Activated naive CD8-positive, alpha-beta T cell (primary cell): ENCODE results near the gene TNS1.
A peak's percentile ranks its signal among the peaks of the same experiment; 100 is the strongest.

Experiments used
- H3K27ac Mint-ChIP-seq: one replicate; pipeline ENCODE4 v1.8.0; 2021; ENCODE audit warnings: mixed read lengths
- H3K27me3 Mint-ChIP-seq: one replicate; pipeline ENCODE4 v1.8.0; 2021; ENCODE audit warnings: mixed read lengths
- H3K36me3 Mint-ChIP-seq: one replicate; pipeline ENCODE4 v1.8.0; 2021; ENCODE audit warnings: mixed read lengths
- H3K4me1 Mint-ChIP-seq: one replicate; pipeline ENCODE4 v1.8.0; 2021; ENCODE audit warnings: low read depth, mixed read lengths
- H3K4me3 Mint-ChIP-seq: one replicate; pipeline ENCODE4 v1.8.0; 2021; ENCODE audit warnings: mild to moderate bottlenecking, mixed read lengths
- H3K9me3 Mint-ChIP-seq: one replicate; pipeline ENCODE4 v1.8.0; 2021; ENCODE audit warnings: low read depth, mixed read lengths

Gene TNS1

GRCh38 chr2:218012284-218012683, 9.5 kb upstream of the TNS1 start:
- H3K27ac Mint-ChIP-seq = no peak overlapping the region
- peaks cover 14% of the 10 kb centered on the region for H3K27me3 Mint-ChIP-seq
- no peak overlapping the region for H3K4me3 Mint-ChIP-seq
- H3K4me1 Mint-ChIP-seq = peaks cover 7% of the 10 kb centered on the region
- H3K36me3 Mint-ChIP-seq = no peaks in the 10 kb centered on the region
- H3K9me3 Mint-ChIP-seq = no peaks in the 10 kb centered on the region

DNA sequence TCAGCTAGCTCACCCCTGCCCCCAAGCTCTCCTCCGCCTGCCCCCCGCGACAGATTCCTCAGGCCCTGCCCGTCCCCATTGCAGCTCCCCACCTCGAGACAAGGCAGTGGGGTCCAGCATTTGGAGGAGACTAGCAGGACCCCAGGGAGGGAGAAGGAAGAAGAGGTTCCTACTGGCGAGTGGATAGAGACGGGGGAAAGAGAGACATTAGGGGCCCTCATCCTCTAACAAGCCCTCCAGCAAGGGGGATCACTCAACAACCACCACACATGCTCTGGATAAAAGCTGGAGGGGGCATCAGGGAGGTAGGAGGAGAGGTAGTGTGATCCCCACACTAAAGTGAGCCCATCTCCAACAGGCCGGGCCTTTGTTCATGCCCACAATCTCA, 8.9 kb upstream of the TNS1 start:
- H3K36me3 Mint-ChIP-seq = no peaks in the 10 kb centered on the region
- H3K27ac Mint-ChIP-seq = no peak overlapping the region
- H3K4me1 Mint-ChIP-seq = peaks cover 7% of the 10 kb centered on the region
- H3K4me3 Mint-ChIP-seq = peak overlapping the region; percentile 8
- no peaks in the 10 kb centered on the region for H3K9me3 Mint-ChIP-seq
- peaks cover 14% of the 10 kb centered on the region for H3K27me3 Mint-ChIP-seq

- Mint-ChIP-seq H3K9me3 (no peaks in the 10 kb centered on the region), H3K27ac (no peak overlapping the region), H3K4me3 (peak overlapping the region; percentile 77), H3K4me1 (peaks cover 7% of the 10 kb centered on the region), H3K36me3 (no peaks in the 10 kb centered on the region), H3K27me3 (peaks cover 14% of the 10 kb centered on the region)
Measured at GRCh38 chr2:218010984-218011652, 8.3 kb upstream of the TNS1 start.

DNA sequence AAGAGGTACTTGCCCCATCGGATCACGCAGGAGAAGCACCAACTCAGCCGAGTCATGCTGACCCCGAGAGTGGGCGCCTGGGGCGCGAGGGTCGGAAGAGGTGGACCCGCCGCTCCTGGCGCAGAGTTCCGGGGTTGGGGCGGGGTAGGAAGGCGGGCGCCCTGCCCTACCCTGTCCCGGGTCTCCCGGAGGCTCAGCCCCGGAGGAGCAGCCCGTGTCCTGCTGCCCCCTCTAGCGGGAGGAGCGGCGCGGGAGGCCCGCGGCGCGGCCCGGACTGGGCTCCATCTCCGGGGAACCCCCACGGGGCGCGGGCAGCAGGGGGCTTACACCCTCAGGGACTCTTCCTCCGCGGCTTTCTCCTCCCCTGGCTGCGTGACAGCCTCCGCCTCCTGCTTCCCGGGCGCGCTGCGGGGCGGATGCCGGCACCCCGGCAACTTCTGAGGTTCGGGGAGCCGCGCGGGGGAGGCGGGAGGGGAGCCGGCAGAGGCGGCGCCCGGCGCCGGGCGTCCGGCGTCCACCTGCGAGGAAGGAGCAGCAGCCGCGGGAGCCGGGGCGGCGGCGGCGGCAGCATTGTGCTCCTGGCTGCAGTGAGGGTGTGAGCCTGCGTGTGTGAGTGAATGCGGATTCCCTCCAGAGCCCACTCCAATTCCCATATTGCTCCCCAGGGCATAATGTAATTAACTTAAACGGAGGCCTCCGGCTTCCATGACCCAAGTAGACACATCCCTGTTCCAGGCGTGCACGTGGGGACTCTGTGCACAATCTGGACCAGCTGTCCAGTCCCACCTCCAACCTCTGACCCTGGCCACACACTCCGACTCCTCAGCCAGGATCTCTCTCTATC, 7.6 kb upstream of the TNS1 start:
- peaks cover 7% of the 10 kb centered on the region for H3K4me1 Mint-ChIP-seq
- H3K36me3 Mint-ChIP-seq = no peaks in the 10 kb centered on the region
- peaks cover 14% of the 10 kb centered on the region for H3K27me3 Mint-ChIP-seq
- peak overlapping the region; percentile 77 for H3K4me3 Mint-ChIP-seq
- no peaks in the 10 kb centered on the region for H3K9me3 Mint-ChIP-seq
- H3K27ac Mint-ChIP-seq = no peak overlapping the region

GRCh38 chr2:218009765-218010139, 7.0 kb upstream of the TNS1 start:
- H3K9me3 Mint-ChIP-seq = no peaks in the 10 kb centered on the region
- peaks cover 7% of the 10 kb centered on the region for H3K4me1 Mint-ChIP-seq
- no peaks in the 10 kb centered on the region for H3K36me3 Mint-ChIP-seq
- peak overlapping the region; percentile 60 for H3K4me3 Mint-ChIP-seq
- no peak overlapping the region for H3K27ac Mint-ChIP-seq
- peaks cover 14% of the 10 kb centered on the region for H3K27me3 Mint-ChIP-seq

GRCh38 chr2:218009231-218009630, 6.4 kb upstream of the TNS1 start:
- Mint-ChIP-seq H3K27me3 (peaks cover 11% of the 10 kb centered on the region), H3K4me1 (peaks cover 7% of the 10 kb centered on the region), H3K9me3 (no peaks in the 10 kb centered on the region), H3K4me3 (peak overlapping the region; percentile 35), H3K36me3 (no peaks in the 10 kb centered on the region), H3K27ac (no peak overlapping the region)

DNA sequence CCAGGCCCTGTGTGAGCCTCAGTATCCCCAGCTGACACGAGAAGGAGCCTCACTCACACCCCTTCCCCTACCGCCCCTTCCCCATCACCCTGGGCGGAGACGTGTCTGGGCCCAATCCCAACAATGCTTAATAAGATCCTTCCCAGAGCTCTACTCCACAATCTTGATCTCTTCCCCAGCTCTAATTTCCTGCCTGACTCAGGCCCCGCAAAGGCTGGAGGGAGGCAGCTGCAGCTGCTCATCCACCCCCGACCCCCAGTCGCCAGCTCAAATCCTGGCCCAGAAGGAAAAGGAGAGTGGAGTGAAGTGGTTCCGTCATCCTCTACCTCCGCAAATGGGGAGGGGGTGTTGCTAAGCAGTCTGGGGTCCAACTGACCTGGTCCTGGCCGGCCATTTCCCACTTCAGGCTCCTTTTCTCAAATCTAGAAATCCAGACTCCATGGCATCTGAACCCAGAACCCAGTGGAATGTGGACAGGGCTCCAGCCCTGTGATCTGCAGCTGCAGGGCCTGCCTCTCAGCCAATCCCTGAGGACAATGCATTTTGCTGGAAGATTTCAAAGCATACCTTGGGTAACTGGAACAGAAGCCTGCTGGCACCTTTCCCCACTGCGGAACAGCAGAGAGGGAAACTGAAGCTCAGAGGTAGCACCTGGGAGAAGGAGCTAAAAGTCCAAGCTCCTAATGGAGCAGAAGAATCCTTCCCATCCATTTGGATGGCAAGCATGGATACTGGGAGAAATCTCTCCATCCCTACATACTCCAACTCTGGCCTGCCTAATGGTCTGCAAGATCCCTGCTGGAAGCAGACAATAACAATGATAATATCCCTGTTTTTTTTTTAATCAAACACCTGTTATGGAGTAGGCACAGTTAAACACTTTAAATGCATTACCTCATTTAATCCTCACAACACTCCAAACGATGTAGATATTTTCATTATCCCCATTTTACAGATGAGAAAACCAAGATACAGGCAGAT, 5.6 kb upstream of the TNS1 start:
- peak overlapping the region; percentile 32 for H3K4me3 Mint-ChIP-seq
- peaks cover 11% of the 10 kb centered on the region for H3K27me3 Mint-ChIP-seq

DNA sequence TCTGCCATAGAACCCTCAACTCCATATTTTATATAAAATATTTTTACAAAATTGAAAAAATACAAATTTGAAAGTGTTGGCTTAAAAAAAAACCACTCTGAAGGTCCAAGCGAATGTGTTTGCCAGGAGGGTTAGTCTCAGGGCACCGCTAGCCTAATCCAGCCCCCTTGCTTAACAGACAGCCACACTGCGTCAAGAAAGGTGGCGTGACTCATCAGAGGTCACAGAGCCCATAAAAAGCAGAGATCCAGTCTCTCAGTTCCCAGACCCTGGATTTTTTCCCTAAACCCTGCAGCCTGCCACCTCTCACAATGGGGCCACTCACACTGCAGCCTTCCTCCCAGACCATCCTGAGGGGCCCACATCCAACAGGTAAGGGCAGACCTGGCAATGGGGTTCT, 3.9 kb upstream of the TNS1 start:
- Mint-ChIP-seq H3K27ac (no peak overlapping the region), H3K27me3 (peaks cover 6% of the 10 kb centered on the region), H3K9me3 (no peaks in the 10 kb centered on the region), H3K4me3 (no peak overlapping the region), H3K4me1 (peaks cover 7% of the 10 kb centered on the region), H3K36me3 (no peaks in the 10 kb centered on the region)

More for the DNA sequence above, 5.6 kb upstream of the TNS1 start:
- no peaks in the 10 kb centered on the region for H3K36me3 Mint-ChIP-seq
- H3K4me1 Mint-ChIP-seq = peaks cover 7% of the 10 kb centered on the region
- no peaks in the 10 kb centered on the region for H3K9me3 Mint-ChIP-seq
- no peak overlapping the region for H3K27ac Mint-ChIP-seq

GRCh38 chr2:218005486-218005885, 2.7 kb upstream of the TNS1 start:
- Mint-ChIP-seq H3K4me1 (peaks cover 2% of the 10 kb centered on the region), H3K36me3 (no peaks in the 10 kb centered on the region), H3K4me3 (no peak overlapping the region), H3K27ac (no peak overlapping the region), H3K27me3 (peaks cover 3% of the 10 kb centered on the region), H3K9me3 (no peaks in the 10 kb centered on the region)

DNA sequence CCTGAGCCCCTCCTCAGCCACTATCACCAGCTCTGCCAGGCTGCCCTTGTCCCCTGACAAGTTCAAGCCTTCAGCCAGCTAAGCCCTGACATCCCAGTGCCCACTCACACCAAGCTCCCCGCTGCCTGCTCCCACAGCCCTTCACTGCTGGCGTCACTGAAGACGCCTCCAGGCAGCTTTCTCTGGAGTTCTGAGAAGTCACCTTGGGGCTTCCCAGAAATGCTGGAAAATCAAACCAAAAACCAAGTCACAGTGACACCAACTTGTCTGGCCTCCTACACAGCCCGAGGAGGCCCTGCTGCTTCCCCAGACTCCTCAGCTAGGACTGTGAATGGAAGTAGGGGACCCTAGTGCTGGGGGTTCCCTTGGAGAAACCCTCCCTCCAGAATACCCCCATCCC, 2.2 kb upstream of the TNS1 start:
- no peaks in the 10 kb centered on the region for H3K9me3 Mint-ChIP-seq
- H3K27me3 Mint-ChIP-seq = peaks cover 3% of the 10 kb centered on the region
- H3K36me3 Mint-ChIP-seq = no peaks in the 10 kb centered on the region
- H3K4me3 Mint-ChIP-seq = no peak overlapping the region
- no peak overlapping the region for H3K27ac Mint-ChIP-seq
- H3K4me1 Mint-ChIP-seq = peaks cover 2% of the 10 kb centered on the region

DNA sequence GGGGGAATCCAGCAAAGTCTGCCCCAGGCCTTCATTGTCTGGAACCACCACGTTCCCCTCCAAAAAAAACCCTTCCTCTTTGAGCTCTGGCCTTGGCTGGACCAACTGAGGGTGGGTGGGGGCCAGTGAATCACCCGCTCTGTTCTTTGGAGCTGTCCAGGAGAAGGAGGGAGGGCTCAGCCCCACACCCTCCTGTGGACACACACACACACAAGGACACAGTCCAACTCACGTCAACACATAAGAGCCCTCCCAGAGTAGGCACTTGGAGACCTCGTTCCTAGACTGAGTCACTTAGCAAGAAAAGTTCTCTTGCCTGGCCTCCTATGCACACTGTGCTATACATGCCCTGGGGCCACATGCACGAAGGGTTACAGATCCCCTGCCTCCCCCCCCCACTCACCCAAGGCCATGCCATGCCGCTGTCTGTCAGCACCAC, 1.2 kb upstream of the TNS1 start:
- Mint-ChIP-seq H3K27me3 (peaks cover 3% of the 10 kb centered on the region), H3K4me1 (no peaks in the 10 kb centered on the region), H3K27ac (no peak overlapping the region), H3K36me3 (no peaks in the 10 kb centered on the region), H3K9me3 (no peaks in the 10 kb centered on the region), H3K4me3 (no peak overlapping the region)

- Mint-ChIP-seq H3K27ac (no peak overlapping the region), H3K36me3 (no peaks in the 10 kb centered on the region), H3K27me3 (peaks cover 3% of the 10 kb centered on the region), H3K4me3 (no peak overlapping the region), H3K9me3 (no peaks in the 10 kb centered on the region), H3K4me1 (no peaks in the 10 kb centered on the region)
Measured at GRCh38 chr2:218003281-218003944, 618 bp upstream of the TNS1 start.

- no peak overlapping the region for H3K4me3 Mint-ChIP-seq
- H3K9me3 Mint-ChIP-seq = no peaks in the 10 kb centered on the region
- no peak overlapping the region for H3K27ac Mint-ChIP-seq
- no peaks in the 10 kb centered on the region for H3K36me3 Mint-ChIP-seq
- no peaks in the 10 kb centered on the region for H3K4me1 Mint-ChIP-seq
- H3K27me3 Mint-ChIP-seq = peaks cover 5% of the 10 kb centered on the region
Measured at GRCh38 chr2:218002143-218002844, 501 bp downstream of the TNS1 start.

DNA sequence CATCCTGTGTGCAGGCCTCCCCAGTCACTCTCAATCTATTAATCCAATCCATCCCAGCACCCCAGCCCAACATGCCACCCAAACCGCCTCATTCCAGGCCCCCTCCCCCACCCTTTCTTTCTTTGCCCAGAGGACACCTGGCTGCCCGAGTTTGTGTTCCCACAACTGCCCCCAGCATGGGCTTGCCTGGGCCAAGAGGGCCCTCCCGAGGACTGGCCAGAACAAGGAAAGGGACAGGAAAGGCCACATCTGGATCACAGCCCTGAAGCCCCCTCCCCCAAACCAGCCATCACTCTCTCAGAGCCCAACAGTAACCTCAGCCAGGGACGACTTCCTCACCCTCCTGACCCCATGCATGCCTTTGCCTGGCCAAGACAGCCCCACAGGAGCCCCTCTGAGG, 1.2 kb downstream of the TNS1 start:
- Mint-ChIP-seq H3K4me1 (no peaks in the 10 kb centered on the region), H3K4me3 (no peak overlapping the region), H3K27ac (no peak overlapping the region), H3K9me3 (no peaks in the 10 kb centered on the region), H3K27me3 (peaks cover 10% of the 10 kb centered on the region), H3K36me3 (no peaks in the 10 kb centered on the region)
